ENCODE measurements around the gene OR51S1. TPM values are rescaled to one million over a fixed set of nuclear protein-coding genes. Genes with fewer than 3 reads are reported as not detected.

OR51S1 gene
- total RNA-seq, 1 experiment from 2014 or later = not detected

- no peak overlapping the region for H3K4me2 ChIP-seq (ENCODE audit: low read length)
- ATAC-seq = no peak
Measured at GRCh38 chr11:4862447-4863236, 13.6 kb upstream of the OR51S1 start.

More at GRCh38 chr11:4862447-4863236, 13.6 kb upstream of the OR51S1 start:
- no peaks in the 10 kb centered on the region for H3K79me2 ChIP-seq (ENCODE audit: insufficient read depth, low read length)
- BruUV-seq (replicated peaks) = no TSS peak
- no peaks in the 10 kb centered on the region for H4K20me1 ChIP-seq (ENCODE audit: insufficient read depth)
- no peak for TF ChIP-seq CBX3 (IDR thresholded peaks at IDR 0.05; ENCODE audit: low read depth)
- TF ChIP-seq FOSL1 (IDR thresholded peaks at IDR 0.05; ENCODE audit: low read depth) = no peak
- TF ChIP-seq EGR1 (IDR thresholded peaks at IDR 0.05; ENCODE audit: low read depth) = no peak
- TF ChIP-seq ELF1 (IDR thresholded peaks at IDR 0.05; ENCODE audit: borderline replicate concordance, low read depth) = no peak
- no peak for TF ChIP-seq POLR2A (IDR thresholded peaks at IDR 0.05; ENCODE audit: borderline replicate concordance, extremely low read depth, insufficient read depth, insufficient read length)
- TF ChIP-seq ZBTB33 (IDR thresholded peaks at IDR 0.05; ENCODE audit: extremely low read depth, insufficient replicate concordance, low read length) = no peak
- no peak for TF ChIP-seq ATF3 (IDR thresholded peaks at IDR 0.05)
- no peak for TF ChIP-seq CTCF (IDR thresholded peaks at IDR 0.05 in 2 of 3, conservative IDR thresholded peaks at IDR 0.05 in 1 of 3; ENCODE audit: borderline replicate concordance in 1 of 3, insufficient read depth in 1 of 3, low read depth in 2 of 3, low read length in 2 of 3)
- no peak for TF ChIP-seq POLR2AphosphoS5 (IDR thresholded peaks at IDR 0.05; ENCODE audit: low read depth, low read length)
- TF ChIP-seq SIN3A (IDR thresholded peaks at IDR 0.05; ENCODE audit: low read depth) = no peak
- no peak for TF ChIP-seq YY1 (IDR thresholded peaks at IDR 0.05; ENCODE audit: extremely low read depth, insufficient replicate concordance, low read depth, low read length)
- TF ChIP-seq MAX (IDR thresholded peaks at IDR 0.05) = no peak
- no peak for TF ChIP-seq CEBPB (IDR thresholded peaks at IDR 0.05; ENCODE audit: low read depth)
- TF ChIP-seq REST (IDR thresholded peaks at IDR 0.05; ENCODE audit: low read depth) = no peak
- no peak for TF ChIP-seq JUND (IDR thresholded peaks at IDR 0.05)
- no peak for TF ChIP-seq RAD21 (IDR thresholded peaks at IDR 0.05; ENCODE audit: low read depth)
- TF ChIP-seq SP1 (IDR thresholded peaks at IDR 0.05; ENCODE audit: low read depth) = no peak
- no peak for TF ChIP-seq ZFX (IDR thresholded peaks at IDR 0.05)
- TF ChIP-seq EZH2phosphoT487 (IDR thresholded peaks at IDR 0.05; ENCODE audit: borderline replicate concordance) = no peak
- no peak for TF ChIP-seq SRF (IDR thresholded peaks at IDR 0.05; ENCODE audit: low read depth)
- H3K9me3 ChIP-seq (ENCODE audit: control insufficient read depth in 1 of 2, insufficient read depth in 1 of 2, low read depth in 1 of 2, low read length in 2 of 2) = no peaks in the 10 kb centered on the region
- no peaks in the 10 kb centered on the region for H3K9me2 ChIP-seq (ENCODE audit: insufficient read depth)
- no peaks in the 10 kb centered on the region for H3K36me3 ChIP-seq (ENCODE audit: control insufficient read depth in 1 of 2, insufficient read depth in 2 of 2, low read length in 2 of 2)
- no peak overlapping the region for H3K4me3 ChIP-seq (replicated peaks in 1 of 2; ENCODE audit: low read depth in 1 of 2, low read length in 2 of 2)
- no peak overlapping the region for H2AFZ ChIP-seq (ENCODE audit: low read depth, low read length, poor library complexity, severe bottlenecking)
- ChIA-PET POLR2A (no interaction called here), CTCF (no interaction called here), RAD21 (ENCODE audit: low non-redundant PET in 1 of 2, low total read pairs in 2 of 2, uncharacterized antibody in 2 of 2, unreplicated experiment in 2 of 2) (no interaction called here)
- H3K27ac ChIP-seq (ENCODE audit: low read depth, low read length) = no peak overlapping the region
- DNase-seq (ENCODE audit: low read depth, low spot score) = no peak
- intact Hi-C loops (cut with micrococcal nuclease) = no loop called here
- no peak overlapping the region for H3K9ac ChIP-seq (ENCODE audit: low read length)
- peaks cover 6% of the 10 kb centered on the region; the same call in 1 of the 2 replicates for H3K27me3 ChIP-seq (ENCODE audit: insufficient read depth, low read length)
- H3K4me1 ChIP-seq (ENCODE audit: control insufficient read depth in 1 of 2, insufficient read depth in 2 of 2, low read length in 2 of 2) = no peaks in the 10 kb centered on the region
